WTC11 (cell line): ENCODE measurements around the gene ZFP91. TPM values are rescaled to one million over a fixed set of nuclear protein-coding genes. Genes with fewer than 3 reads are reported as not detected.
A peak's percentile ranks its signal among the peaks of the same experiment; 100 is the strongest.

Experiments used
- ATAC-seq: fragments of 200-7000 bp; cut with Tn5 transposase; 2 replicates; pipeline ENCODE4 v1.10.0; 2021; ENCODE audit warnings: mild to moderate bottlenecking, moderate library complexity
- CTCF ChIA-PET: fragments of 300-600 bp; sonication (Branson Sonifier 250); formaldehyde crosslinking; loops from one replicate; lab custom pipeline; 2021; ENCODE audit warnings: antibody characterized with exemption; lab: Charles Lee
- POLR2A ChIA-PET: fragments of 350-600 bp; sonication (Branson Sonifier 250); formaldehyde crosslinking; loops from one replicate; lab custom pipeline; 2021; ENCODE audit warnings: antibody characterized with exemption; lab: Charles Lee
- DNase-seq: peaks from one replicate; pipeline ENCODE4 v3.0.0; 2021; ENCODE audit warnings: low spot score
- H3K27ac Mint-ChIP-seq: 2 replicates; pipeline ENCODE4 v1.8.0; 2021; ENCODE audit warnings: mixed read lengths
- H3K27me3 Mint-ChIP-seq: 2 replicates; pipeline ENCODE4 v1.8.0; 2021; ENCODE audit warnings: low read depth, mild to moderate bottlenecking, moderate library complexity, mixed read lengths
- H3K36me3 Mint-ChIP-seq: 2 replicates; pipeline ENCODE4 v1.8.0; 2021; ENCODE audit warnings: mixed read lengths
- H3K4me1 Mint-ChIP-seq: 2 replicates; pipeline ENCODE4 v1.8.0; 2022; ENCODE audit warnings: mixed read lengths
- H3K4me3 Mint-ChIP-seq: 2 replicates; pipeline ENCODE4 v1.8.0; 2021; ENCODE audit warnings: mild to moderate bottlenecking, moderate library complexity, mixed read lengths
- H3K9me3 Mint-ChIP-seq: 2 replicates; pipeline ENCODE4 v1.8.0; 2021; ENCODE audit warnings: mixed read lengths
- CDX4 ChIP-seq: fragments of 250-450 bp; sonication (Bioruptor Pico); IDR thresholded peaks from 2 replicates; pipeline ENCODE4 v1.9.0; 2021; ENCODE audit warnings: moderate library complexity, mild to moderate bottlenecking, inconsistent platforms, borderline replicate concordance
- GRHL2 ChIP-seq: fragments of 250-450 bp; sonication (Bioruptor Pico); IDR thresholded peaks from 2 replicates; pipeline ENCODE4 v1.8.0; 2022; ENCODE audit warnings: mild to moderate bottlenecking, moderate library complexity; ENCODE audit not compliant: insufficient replicate concordance, severe bottlenecking
- MYBL2 ChIP-seq: sonication (generic); formaldehyde crosslinking; IDR thresholded peaks from 2 replicates; pipeline ENCODE4 v1.8.1; 2023; ENCODE audit warnings: mild to moderate bottlenecking, moderate library complexity, missing genetic modification reagents
- NFE2L1 ChIP-seq: sonication (generic); formaldehyde crosslinking; IDR thresholded peaks from 2 replicates; pipeline ENCODE4 v1.8.1; 2023; ENCODE audit warnings: missing genetic modification reagents
- OVOL2 ChIP-seq: fragments of 250-450 bp; sonication (Bioruptor Pico); IDR thresholded peaks from 2 replicates; pipeline ENCODE4 v1.9.0; 2021; ENCODE audit warnings: mild to moderate bottlenecking, borderline replicate concordance
- SOX15 ChIP-seq: fragments of 250-450 bp; sonication (Bioruptor Pico); IDR thresholded peaks from 2 replicates; pipeline ENCODE4 v1.9.0; 2021; ENCODE audit warnings: mild to moderate bottlenecking
- USF1 ChIP-seq: sonication (generic); formaldehyde crosslinking; IDR thresholded peaks from 2 replicates; pipeline ENCODE4 v1.8.0; 2022; ENCODE audit warnings: mild to moderate bottlenecking, missing genetic modification reagents
- ZNF219 ChIP-seq: sonication (generic); formaldehyde crosslinking; IDR thresholded peaks from 2 replicates; pipeline ENCODE4 v1.8.0; 2023; ENCODE audit warnings: missing genetic modification reagents, mild to moderate bottlenecking, borderline replicate concordance
- ZNF263 ChIP-seq: sonication (generic); formaldehyde crosslinking; IDR thresholded peaks from 2 replicates; pipeline ENCODE4 v1.8.1; 2022; ENCODE audit warnings: low read depth, mild to moderate bottlenecking, moderate library complexity, missing genetic modification reagents
- ZNF281 ChIP-seq: sonication (generic); formaldehyde crosslinking; IDR thresholded peaks from 2 replicates; pipeline ENCODE4 v1.8.0; 2023; ENCODE audit warnings: mild to moderate bottlenecking, missing genetic modification reagents
- ZNF396 ChIP-seq: fragments of 250-450 bp; sonication (Bioruptor Pico); IDR thresholded peaks from 2 replicates; pipeline ENCODE4 v1.8.0; 2021; ENCODE audit warnings: mild to moderate bottlenecking, moderate library complexity, borderline replicate concordance
- ZNF423 ChIP-seq: fragments of 250-450 bp; sonication (Bioruptor Pico); IDR thresholded peaks from 2 replicates; pipeline ENCODE4 v2.1.2; 2022; ENCODE audit warnings: mild to moderate bottlenecking, moderate library complexity
- total RNA-seq: library from RNA; stranded (reverse); gene quantifications from 3 replicates; pipeline ENCODE4 v1.2.3, GENCODE V29; 2021
- TF ChIP-seq, protein P1 (sequence below): sonication (generic); formaldehyde crosslinking; IDR thresholded peaks from 2 replicates; pipeline ENCODE4 v1.8.1; 2023; ENCODE audit warnings: mild to moderate bottlenecking, moderate library complexity, missing genetic modification reagents
- TF ChIP-seq, protein P2 (sequence below): sonication (generic); formaldehyde crosslinking; conservative IDR thresholded peaks from 2 replicates; pipeline ENCODE4 v1.8.1; 2023; ENCODE audit warnings: mild to moderate bottlenecking, low read depth, missing genetic modification reagents, moderate library complexity
- TF ChIP-seq, protein P3 (sequence below): sonication (generic); formaldehyde crosslinking; IDR thresholded peaks from 2 replicates; pipeline ENCODE4 v1.8.0; 2023; ENCODE audit warnings: missing genetic modification reagents, mild to moderate bottlenecking, borderline replicate concordance
- TF ChIP-seq, protein P4 (sequence below): sonication (generic); formaldehyde crosslinking; IDR thresholded peaks from 2 replicates; pipeline ENCODE4 v1.8.1; 2023; ENCODE audit warnings: mild to moderate bottlenecking, missing genetic modification reagents, moderate library complexity
- TF ChIP-seq, protein P5 (sequence below): sonication (generic); formaldehyde crosslinking; IDR thresholded peaks from 2 replicates; pipeline ENCODE4 v1.8.1; 2022; ENCODE audit warnings: low read depth, missing genetic modification reagents, borderline replicate concordance
- TF ChIP-seq, protein P6 (sequence below): sonication (generic); formaldehyde crosslinking; IDR thresholded peaks from 2 replicates; pipeline ENCODE4 v1.8.0; 2022; ENCODE audit warnings: mild to moderate bottlenecking, missing genetic modification reagents

Gene ZFP91
- total RNA-seq, 1 experiment from 2014 or later = 28.1 TPM

GRCh38 chr11:58579192-58580129 lies 598 bp downstream of the ZFP91 start:
- peak overlapping the region; percentile 98 for H3K27ac Mint-ChIP-seq
- ChIA-PET POLR2A (no interaction called here), CTCF (interaction anchor here (3.9 kb wide), 1 partner anchor 12 kb away, joined by 37 read pairs; no protein-coding TSS in a partner anchor)
- H3K9me3 Mint-ChIP-seq = no peaks in the 10 kb centered on the region
- H3K4me1 Mint-ChIP-seq = peaks cover 38% of the 10 kb centered on the region
- H3K27me3 Mint-ChIP-seq = no peaks in the 10 kb centered on the region
- ATAC-seq = peak; percentile 13
- peak; percentile 83 for DNase-seq
- peak overlapping the region; percentile 96 for H3K4me3 Mint-ChIP-seq
- peaks cover 2% of the 10 kb centered on the region; the same call in 1 of the 2 replicates for H3K36me3 Mint-ChIP-seq
- TF ChIP-seq, protein P1, sequence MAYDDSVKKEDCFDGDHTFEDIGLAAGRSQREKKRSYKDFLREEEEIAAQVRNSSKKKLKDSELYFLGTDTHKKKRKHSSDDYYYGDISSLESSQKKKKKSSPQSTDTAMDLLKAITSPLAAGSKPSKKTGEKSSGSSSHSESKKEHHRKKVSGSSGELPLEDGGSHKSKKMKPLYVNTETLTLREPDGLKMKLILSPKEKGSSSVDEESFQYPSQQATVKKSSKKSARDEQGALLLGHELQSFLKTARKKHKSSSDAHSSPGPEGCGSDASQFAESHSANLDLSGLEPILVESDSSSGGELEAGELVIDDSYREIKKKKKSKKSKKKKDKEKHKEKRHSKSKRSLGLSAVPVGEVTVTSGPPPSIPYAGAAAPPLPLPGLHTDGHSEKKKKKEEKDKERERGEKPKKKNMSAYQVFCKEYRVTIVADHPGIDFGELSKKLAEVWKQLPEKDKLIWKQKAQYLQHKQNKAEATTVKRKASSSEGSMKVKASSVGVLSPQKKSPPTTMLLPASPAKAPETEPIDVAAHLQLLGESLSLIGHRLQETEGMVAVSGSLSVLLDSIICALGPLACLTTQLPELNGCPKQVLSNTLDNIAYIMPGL (CRISPR knock-in tag) = peak; percentile 87; the same call in 1 of the 2 replicates
- TF ChIP-seq ZNF281 (CRISPR knock-in tag) = 0 out of 2 replicates have a peak, but pooled peaks have one; percentile 28
- TF ChIP-seq, protein P2, sequence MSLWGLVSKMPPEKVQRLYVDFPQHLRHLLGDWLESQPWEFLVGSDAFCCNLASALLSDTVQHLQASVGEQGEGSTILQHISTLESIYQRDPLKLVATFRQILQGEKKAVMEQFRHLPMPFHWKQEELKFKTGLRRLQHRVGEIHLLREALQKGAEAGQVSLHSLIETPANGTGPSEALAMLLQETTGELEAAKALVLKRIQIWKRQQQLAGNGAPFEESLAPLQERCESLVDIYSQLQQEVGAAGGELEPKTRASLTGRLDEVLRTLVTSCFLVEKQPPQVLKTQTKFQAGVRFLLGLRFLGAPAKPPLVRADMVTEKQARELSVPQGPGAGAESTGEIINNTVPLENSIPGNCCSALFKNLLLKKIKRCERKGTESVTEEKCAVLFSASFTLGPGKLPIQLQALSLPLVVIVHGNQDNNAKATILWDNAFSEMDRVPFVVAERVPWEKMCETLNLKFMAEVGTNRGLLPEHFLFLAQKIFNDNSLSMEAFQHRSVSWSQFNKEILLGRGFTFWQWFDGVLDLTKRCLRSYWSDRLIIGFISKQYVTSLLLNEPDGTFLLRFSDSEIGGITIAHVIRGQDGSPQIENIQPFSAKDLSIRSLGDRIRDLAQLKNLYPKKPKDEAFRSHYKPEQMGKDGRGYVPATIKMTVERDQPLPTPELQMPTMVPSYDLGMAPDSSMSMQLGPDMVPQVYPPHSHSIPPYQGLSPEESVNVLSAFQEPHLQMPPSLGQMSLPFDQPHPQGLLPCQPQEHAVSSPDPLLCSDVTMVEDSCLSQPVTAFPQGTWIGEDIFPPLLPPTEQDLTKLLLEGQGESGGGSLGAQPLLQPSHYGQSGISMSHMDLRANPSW (CRISPR knock-in tag) = no peak
- TF ChIP-seq, protein P3, sequence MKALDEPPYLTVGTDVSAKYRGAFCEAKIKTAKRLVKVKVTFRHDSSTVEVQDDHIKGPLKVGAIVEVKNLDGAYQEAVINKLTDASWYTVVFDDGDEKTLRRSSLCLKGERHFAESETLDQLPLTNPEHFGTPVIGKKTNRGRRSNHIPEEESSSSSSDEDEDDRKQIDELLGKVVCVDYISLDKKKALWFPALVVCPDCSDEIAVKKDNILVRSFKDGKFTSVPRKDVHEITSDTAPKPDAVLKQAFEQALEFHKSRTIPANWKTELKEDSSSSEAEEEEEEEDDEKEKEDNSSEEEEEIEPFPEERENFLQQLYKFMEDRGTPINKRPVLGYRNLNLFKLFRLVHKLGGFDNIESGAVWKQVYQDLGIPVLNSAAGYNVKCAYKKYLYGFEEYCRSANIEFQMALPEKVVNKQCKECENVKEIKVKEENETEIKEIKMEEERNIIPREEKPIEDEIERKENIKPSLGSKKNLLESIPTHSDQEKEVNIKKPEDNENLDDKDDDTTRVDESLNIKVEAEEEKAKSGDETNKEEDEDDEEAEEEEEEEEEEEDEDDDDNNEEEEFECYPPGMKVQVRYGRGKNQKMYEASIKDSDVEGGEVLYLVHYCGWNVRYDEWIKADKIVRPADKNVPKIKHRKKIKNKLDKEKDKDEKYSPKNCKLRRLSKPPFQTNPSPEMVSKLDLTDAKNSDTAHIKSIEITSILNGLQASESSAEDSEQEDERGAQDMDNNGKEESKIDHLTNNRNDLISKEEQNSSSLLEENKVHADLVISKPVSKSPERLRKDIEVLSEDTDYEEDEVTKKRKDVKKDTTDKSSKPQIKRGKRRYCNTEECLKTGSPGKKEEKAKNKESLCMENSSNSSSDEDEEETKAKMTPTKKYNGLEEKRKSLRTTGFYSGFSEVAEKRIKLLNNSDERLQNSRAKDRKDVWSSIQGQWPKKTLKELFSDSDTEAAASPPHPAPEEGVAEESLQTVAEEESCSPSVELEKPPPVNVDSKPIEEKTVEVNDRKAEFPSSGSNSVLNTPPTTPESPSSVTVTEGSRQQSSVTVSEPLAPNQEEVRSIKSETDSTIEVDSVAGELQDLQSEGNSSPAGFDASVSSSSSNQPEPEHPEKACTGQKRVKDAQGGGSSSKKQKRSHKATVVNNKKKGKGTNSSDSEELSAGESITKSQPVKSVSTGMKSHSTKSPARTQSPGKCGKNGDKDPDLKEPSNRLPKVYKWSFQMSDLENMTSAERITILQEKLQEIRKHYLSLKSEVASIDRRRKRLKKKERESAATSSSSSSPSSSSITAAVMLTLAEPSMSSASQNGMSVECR = peak; percentile 65; the same call in 1 of the 2 replicates
- TF ChIP-seq, protein P4, sequence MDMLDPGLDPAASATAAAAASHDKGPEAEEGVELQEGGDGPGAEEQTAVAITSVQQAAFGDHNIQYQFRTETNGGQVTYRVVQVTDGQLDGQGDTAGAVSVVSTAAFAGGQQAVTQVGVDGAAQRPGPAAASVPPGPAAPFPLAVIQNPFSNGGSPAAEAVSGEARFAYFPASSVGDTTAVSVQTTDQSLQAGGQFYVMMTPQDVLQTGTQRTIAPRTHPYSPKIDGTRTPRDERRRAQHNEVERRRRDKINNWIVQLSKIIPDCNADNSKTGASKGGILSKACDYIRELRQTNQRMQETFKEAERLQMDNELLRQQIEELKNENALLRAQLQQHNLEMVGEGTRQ = peak; percentile 96
- peak; percentile 73 for TF ChIP-seq ZNF263 (CRISPR knock-in tag)
- TF ChIP-seq SOX15 (CRISPR knock-in tag) = no peak
- no peak for TF ChIP-seq ZNF396 (CRISPR knock-in tag)
- TF ChIP-seq USF1 (CRISPR knock-in tag) = peak; percentile 96
- 0 out of 2 replicates have a peak, but pooled peaks have one; percentile 62 for TF ChIP-seq ZNF219 (CRISPR knock-in tag)
- TF ChIP-seq ZNF423 (CRISPR knock-in tag) = peak; percentile 42; the same call in 1 of the 2 replicates
- TF ChIP-seq GRHL2 (CRISPR knock-in tag) = no peak
- no peak for TF ChIP-seq OVOL2
- TF ChIP-seq, protein P5, sequence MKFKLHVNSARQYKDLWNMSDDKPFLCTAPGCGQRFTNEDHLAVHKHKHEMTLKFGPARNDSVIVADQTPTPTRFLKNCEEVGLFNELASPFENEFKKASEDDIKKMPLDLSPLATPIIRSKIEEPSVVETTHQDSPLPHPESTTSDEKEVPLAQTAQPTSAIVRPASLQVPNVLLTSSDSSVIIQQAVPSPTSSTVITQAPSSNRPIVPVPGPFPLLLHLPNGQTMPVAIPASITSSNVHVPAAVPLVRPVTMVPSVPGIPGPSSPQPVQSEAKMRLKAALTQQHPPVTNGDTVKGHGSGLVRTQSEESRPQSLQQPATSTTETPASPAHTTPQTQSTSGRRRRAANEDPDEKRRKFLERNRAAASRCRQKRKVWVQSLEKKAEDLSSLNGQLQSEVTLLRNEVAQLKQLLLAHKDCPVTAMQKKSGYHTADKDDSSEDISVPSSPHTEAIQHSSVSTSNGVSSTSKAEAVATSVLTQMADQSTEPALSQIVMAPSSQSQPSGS = no peak
- TF ChIP-seq CDX4 = no peak
- TF ChIP-seq NFE2L1 = 0 out of 2 replicates have a peak, but pooled peaks have one; percentile 59
- TF ChIP-seq MYBL2 = peak; percentile 42; the same call in 1 of the 2 replicates
- TF ChIP-seq, protein P6, sequence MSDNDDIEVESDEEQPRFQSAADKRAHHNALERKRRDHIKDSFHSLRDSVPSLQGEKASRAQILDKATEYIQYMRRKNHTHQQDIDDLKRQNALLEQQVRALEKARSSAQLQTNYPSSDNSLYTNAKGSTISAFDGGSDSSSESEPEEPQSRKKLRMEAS = peak; percentile 89
